Esophagus muscularis mucosa (tissue), 4 donors: ENCODE data around the gene CDX1.

Experiments
- EP300 ChIP-seq: sonication (generic); formaldehyde crosslinking; IDR thresholded peaks from one replicate; pipeline ENCODE4 v1.6.1; 2017; ENCODE audit warnings: antibody characterized with exemption
- POLR2A ChIP-seq: fragments of 450-650 bp; IDR thresholded peaks from one replicate; pipeline ENCODE4 v1.6.1; 2017; ENCODE audit warnings: antibody characterized with exemption, moderate library complexity, mild to moderate bottlenecking, low read depth
- POLR2AphosphoS5 ChIP-seq, 2 donors: sonication (generic); formaldehyde crosslinking; IDR thresholded peaks; one replicate each; pipeline ENCODE4 v1.6.1; 2017; ENCODE audit warnings: antibody characterized with exemption in 2 of 2
- TF ChIP-seq, protein P1 (sequence below), 3 experiments: fragments of 200-600 bp in 2 of 3; fragments of 450-650 bp in 1 of 3; sonication (generic) in 2 of 3; IDR thresholded peaks; one replicate each; pipeline ENCODE4 v1.5.1; 2017 to 2019; ENCODE audit warnings: antibody characterized with exemption in 3 of 3, mild to moderate bottlenecking in 2 of 3, moderate library complexity in 1 of 3

- TF ChIP-seq, protein P1, sequence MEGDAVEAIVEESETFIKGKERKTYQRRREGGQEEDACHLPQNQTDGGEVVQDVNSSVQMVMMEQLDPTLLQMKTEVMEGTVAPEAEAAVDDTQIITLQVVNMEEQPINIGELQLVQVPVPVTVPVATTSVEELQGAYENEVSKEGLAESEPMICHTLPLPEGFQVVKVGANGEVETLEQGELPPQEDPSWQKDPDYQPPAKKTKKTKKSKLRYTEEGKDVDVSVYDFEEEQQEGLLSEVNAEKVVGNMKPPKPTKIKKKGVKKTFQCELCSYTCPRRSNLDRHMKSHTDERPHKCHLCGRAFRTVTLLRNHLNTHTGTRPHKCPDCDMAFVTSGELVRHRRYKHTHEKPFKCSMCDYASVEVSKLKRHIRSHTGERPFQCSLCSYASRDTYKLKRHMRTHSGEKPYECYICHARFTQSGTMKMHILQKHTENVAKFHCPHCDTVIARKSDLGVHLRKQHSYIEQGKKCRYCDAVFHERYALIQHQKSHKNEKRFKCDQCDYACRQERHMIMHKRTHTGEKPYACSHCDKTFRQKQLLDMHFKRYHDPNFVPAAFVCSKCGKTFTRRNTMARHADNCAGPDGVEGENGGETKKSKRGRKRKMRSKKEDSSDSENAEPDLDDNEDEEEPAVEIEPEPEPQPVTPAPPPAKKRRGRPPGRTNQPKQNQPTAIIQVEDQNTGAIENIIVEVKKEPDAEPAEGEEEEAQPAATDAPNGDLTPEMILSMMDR (IDR thresholded peaks at IDR 0.05) = no peak
- TF ChIP-seq POLR2A (no peak), EP300 (no peak), POLR2AphosphoS5 (IDR thresholded peaks at IDR 0.05) (no peak)
Observed at GRCh38 chr5:150181027-150181426, 14.4 kb downstream of the CDX1 start.
